Progenitor cell of endocrine pancreas (in vitro differentiated cells): ENCODE results near the gene UNC13C. TPM values are rescaled to one million over a fixed set of nuclear protein-coding genes. Genes with fewer than 3 reads are reported as not detected.

Experiments
- DNase-seq: peaks from one replicate; pipeline ENCODE4 v3.0.0; 2021; ENCODE audit warnings: low spot score; ENCODE audit not compliant: unreplicated experiment
- H3K27ac Mint-ChIP-seq: 2 replicates; pipeline ENCODE4 v1.8.0; 2021; ENCODE audit warnings: mild to moderate bottlenecking, moderate library complexity, mixed read lengths
- H3K27me3 Mint-ChIP-seq: 2 replicates; pipeline ENCODE4 v1.8.0; 2021; ENCODE audit warnings: mixed read lengths
- H3K36me3 Mint-ChIP-seq: 2 replicates; pipeline ENCODE4 v1.8.0; 2022; ENCODE audit warnings: mixed read lengths; ENCODE audit not compliant: insufficient read depth
- H3K4me1 Mint-ChIP-seq: 2 replicates; pipeline ENCODE4 v1.8.0; 2021; ENCODE audit warnings: low read depth, mixed read lengths
- H3K4me3 Mint-ChIP-seq: 2 replicates; pipeline ENCODE4 v1.8.0; 2021; ENCODE audit warnings: low read depth, mild to moderate bottlenecking, moderate library complexity, mixed read lengths
- H3K9me3 Mint-ChIP-seq: 2 replicates; pipeline ENCODE4 v1.8.0; 2021; ENCODE audit warnings: low read depth, mixed read lengths
- CTCF ChIP-seq: fragments of 200-600 bp; sonication (generic); IDR thresholded peaks from one replicate; pipeline ENCODE4 v1.5.0; 2021; ENCODE audit warnings: antibody characterized with exemption, mild to moderate bottlenecking; ENCODE audit not compliant: unreplicated experiment
- total RNA-seq: library from RNA; stranded (reverse); gene quantifications from 2 replicates; pipeline ENCODE4 v1.2.1, GENCODE V29; 2021

UNC13C gene
- total RNA-seq, 1 donor from 2014 or later: 7.3 TPM

- no peak for TF ChIP-seq CTCF
- peaks cover 14% of the 10 kb centered on the region for H3K9me3 Mint-ChIP-seq
- H3K4me3 Mint-ChIP-seq: no peak overlapping the region
- peaks cover 1% of the 10 kb centered on the region for H3K36me3 Mint-ChIP-seq
- no peaks in the 10 kb centered on the region for H3K4me1 Mint-ChIP-seq
- H3K27me3 Mint-ChIP-seq: no peaks in the 10 kb centered on the region
- no peak for DNase-seq
- H3K27ac Mint-ChIP-seq: no peak overlapping the region
Measured at GRCh38 chr15:54364961-54365360, 386.7 kb downstream of the UNC13C start.

GRCh38 chr15:54373332-54373731 lies 395.1 kb downstream of the UNC13C start:
- H3K4me1 Mint-ChIP-seq: no peaks in the 10 kb centered on the region
- H3K4me3 Mint-ChIP-seq: no peak overlapping the region
- H3K36me3 Mint-ChIP-seq: no peaks in the 10 kb centered on the region
- no peak overlapping the region for H3K27ac Mint-ChIP-seq
- TF ChIP-seq CTCF: no peak
- DNase-seq: no peak
- H3K9me3 Mint-ChIP-seq: no peaks in the 10 kb centered on the region
- H3K27me3 Mint-ChIP-seq: no peaks in the 10 kb centered on the region

- H3K36me3 Mint-ChIP-seq: no peaks in the 10 kb centered on the region
- TF ChIP-seq CTCF: no peak
- H3K4me3 Mint-ChIP-seq: no peak overlapping the region
- no peaks in the 10 kb centered on the region for H3K27me3 Mint-ChIP-seq
- H3K4me1 Mint-ChIP-seq: no peaks in the 10 kb centered on the region
- H3K9me3 Mint-ChIP-seq: no peaks in the 10 kb centered on the region
- no peak overlapping the region for H3K27ac Mint-ChIP-seq
- DNase-seq: no peak
Measured at GRCh38 chr15:54374184-54374952, 396.1 kb downstream of the UNC13C start.

- H3K27me3 Mint-ChIP-seq: no peaks in the 10 kb centered on the region
- no peak for DNase-seq
Measured at GRCh38 chr15:54387799-54388198, 409.6 kb downstream of the UNC13C start.

GRCh38 chr15:54388746-54389145 lies 410.5 kb downstream of the UNC13C start:
- no peak for DNase-seq
- H3K4me1 Mint-ChIP-seq: peaks cover 7% of the 10 kb centered on the region
- H3K9me3 Mint-ChIP-seq: peaks cover 20% of the 10 kb centered on the region
- TF ChIP-seq CTCF: no peak
- H3K27ac Mint-ChIP-seq: peak overlapping the region; percentile 68
- H3K36me3 Mint-ChIP-seq: no peaks in the 10 kb centered on the region
- no peaks in the 10 kb centered on the region for H3K27me3 Mint-ChIP-seq
- H3K4me3 Mint-ChIP-seq: no peak overlapping the region

More at GRCh38 chr15:54387799-54388198, 409.6 kb downstream of the UNC13C start:
- Mint-ChIP-seq H3K36me3 (no peaks in the 10 kb centered on the region), H3K9me3 (peaks cover 26% of the 10 kb centered on the region), H3K27ac (no peak overlapping the region), H3K4me1 (peaks cover 7% of the 10 kb centered on the region), H3K4me3 (no peak overlapping the region)
- TF ChIP-seq CTCF: no peak
